Keratinocyte (primary cell): ENCODE results near the gene CNNM3.

Source experiments
- CTCF ChIP-seq, 3 experiments: IDR thresholded peaks in 1 of 3; conservative IDR thresholded peaks in 1 of 3; optimal IDR thresholded peaks in 1 of 3; 2 replicates in 2 of 3; 3 replicates in 1 of 3; pipeline versions ENCODE3 to v1.5.1; 2011; ENCODE audit warnings: low read length in 3 of 3, mild to moderate bottlenecking in 3 of 3, moderate library complexity in 2 of 3, control low read depth in 1 of 3, inconsistent platforms in 1 of 3; ENCODE audit not compliant: insufficient read depth in 2 of 3; ENCODE audit errors: extremely low read depth in 1 of 3
- EZH2 ChIP-seq: IDR thresholded peaks from one replicate; pipeline ENCODE4 v1.6.1; 2012; ENCODE audit warnings: inconsistent platforms, mild to moderate bottlenecking, low read length, moderate library complexity

GRCh38 chr2:96792772-96793749, 23.0 kb upstream of the CNNM3 start:
- peak in 1 of 3 experiments; percentile 2 for TF ChIP-seq CTCF (optimal IDR thresholded peaks at IDR 0.05 in 1 of 3, IDR thresholded peaks at IDR 0.05 in 1 of 3, conservative IDR thresholded peaks at IDR 0.05 in 1 of 3; ENCODE audit: extremely low read depth in 1 of 3, insufficient read depth in 2 of 3, low read length in 3 of 3)
- no peak for TF ChIP-seq EZH2
